Measurements from ENCODE around the gene MINAR1. TPM values are rescaled to one million over a fixed set of nuclear protein-coding genes. Genes with fewer than 3 reads are reported as not detected.

MINAR1 gene
- total RNA-seq, 1 donor, result 2.5 TPM

- no peak overlapping the region for H3K27ac ChIP-seq (ENCODE audit: low read depth, low read length)
- H3K79me2 ChIP-seq (ENCODE audit: insufficient read depth, low read length), result no peaks in the 10 kb centered on the region
- peak overlapping the region; percentile 84 for H3K4me2 ChIP-seq (ENCODE audit: insufficient read depth, low read length)
- peak overlapping the region; percentile 70 for H2AFZ ChIP-seq (ENCODE audit: low read length)
- TF ChIP-seq CTCF (IDR thresholded peaks at IDR 0.05; ENCODE audit: extremely low read depth, low read depth, low read length), result no peak
- DNase-seq (ENCODE audit: insufficient read length, low spot score, missing footprints), result no peak
- peaks cover 5% of the 10 kb centered on the region for H3K4me1 ChIP-seq (ENCODE audit: insufficient read depth, low read length)
- no peaks in the 10 kb centered on the region for H3K9me3 ChIP-seq (ENCODE audit: low read depth, low read length)
- H3K27me3 ChIP-seq (ENCODE audit: insufficient read depth, low read length), result peaks cover 68% of the 10 kb centered on the region
- no peaks in the 10 kb centered on the region for H4K20me1 ChIP-seq (ENCODE audit: insufficient read depth, low read length)
- peak overlapping the region; percentile 67 for H3K4me3 ChIP-seq (ENCODE audit: insufficient read depth, low read length)
- H3K36me3 ChIP-seq (ENCODE audit: insufficient read depth, low read length), result no peaks in the 10 kb centered on the region
Measured at GRCh38 chr15:79430901-79431635, 1.1 kb upstream of the MINAR1 start.

GRCh38 chr15:79432345-79433275 lies 474 bp downstream of the MINAR1 start:
- H3K36me3 ChIP-seq (ENCODE audit: insufficient read depth, low read length), result no peaks in the 10 kb centered on the region
- H3K4me1 ChIP-seq (ENCODE audit: insufficient read depth, low read length), result peaks cover 5% of the 10 kb centered on the region
- H3K27ac ChIP-seq (ENCODE audit: low read depth, low read length), result no peak overlapping the region
- H3K27me3 ChIP-seq (ENCODE audit: insufficient read depth, low read length), result peaks cover 65% of the 10 kb centered on the region
- H2AFZ ChIP-seq (ENCODE audit: low read length), result peak overlapping the region; percentile 56
- no peaks in the 10 kb centered on the region for H4K20me1 ChIP-seq (ENCODE audit: insufficient read depth, low read length)
- no peak for TF ChIP-seq CTCF (IDR thresholded peaks at IDR 0.05; ENCODE audit: extremely low read depth, low read depth, low read length)
- no peak for DNase-seq (ENCODE audit: insufficient read length, low spot score, missing footprints)
- peak overlapping the region; percentile 67 for H3K4me3 ChIP-seq (ENCODE audit: insufficient read depth, low read length)
- H3K4me2 ChIP-seq (ENCODE audit: insufficient read depth, low read length), result peak overlapping the region; percentile 84
- no peaks in the 10 kb centered on the region for H3K9me3 ChIP-seq (ENCODE audit: low read depth, low read length)
- H3K79me2 ChIP-seq (ENCODE audit: insufficient read depth, low read length), result no peaks in the 10 kb centered on the region

- Histone ChIP-seq H3K27ac (ENCODE audit: low read depth, low read length) (no peak overlapping the region), H3K4me3 (ENCODE audit: insufficient read depth, low read length) (no peak overlapping the region), H4K20me1 (ENCODE audit: insufficient read depth, low read length) (no peaks in the 10 kb centered on the region), H3K79me2 (ENCODE audit: insufficient read depth, low read length) (no peaks in the 10 kb centered on the region), H2AFZ (ENCODE audit: low read length) (no peak overlapping the region), H3K36me3 (ENCODE audit: insufficient read depth, low read length) (no peaks in the 10 kb centered on the region), H3K27me3 (ENCODE audit: insufficient read depth, low read length) (peaks cover 59% of the 10 kb centered on the region), H3K9me3 (ENCODE audit: low read depth, low read length) (no peaks in the 10 kb centered on the region), H3K4me2 (ENCODE audit: insufficient read depth, low read length) (no peak overlapping the region), H3K4me1 (ENCODE audit: insufficient read depth, low read length) (peaks cover 5% of the 10 kb centered on the region)
- no peak for TF ChIP-seq CTCF (IDR thresholded peaks at IDR 0.05; ENCODE audit: extremely low read depth, low read depth, low read length)
- no peak for DNase-seq (ENCODE audit: insufficient read length, low spot score, missing footprints)
Measured at GRCh38 chr15:79433276-79433990, 1.3 kb downstream of the MINAR1 start.

Measured in osteoblast (primary cell).